ENCODE results near the gene KRTAP5-10. TPM values are rescaled to one million over a fixed set of nuclear protein-coding genes. Genes with fewer than 3 reads are reported as not detected.

KRTAP5-10 gene
- total and polyA plus RNA-seq, 12 donors, result not detected

GRCh38 chr11:71542879-71543777 is 22.2 kb upstream of the KRTAP5-10 start:
- intact Hi-C loops (cut with DNase I), result no loop called here
- no peak overlapping the region for H3K27ac ChIP-seq
- H3K4me1 ChIP-seq, result peaks cover 0 to 5% (median 0%) of the 10 kb centered on the region in 9 donors
- no peak for TF ChIP-seq CTCF (IDR thresholded peaks at IDR 0.05)
- H3K36me3 ChIP-seq, result no peaks in the 10 kb centered on the region
- ATAC-seq, result no peak
- no peak for DNase-seq
- H3K27me3 ChIP-seq, result peaks cover 0 to 22% (median 3%) of the 10 kb centered on the region in 7 donors
- no peak overlapping the region for H3K4me3 ChIP-seq
- peaks cover 0 to 4% (median 0%) of the 10 kb centered on the region in 11 donors for H3K9me3 ChIP-seq
- 60 to 71% methylated on average over 15 of the region's 15 CpGs for WGBS, 2 donors

GRCh38 chr11:71543866-71544265 is 21.5 kb upstream of the KRTAP5-10 start:
- Histone ChIP-seq H3K4me1 (peaks cover 0 to 13% (median 0%) of the 10 kb centered on the region in 9 donors), H3K4me3 (no peak overlapping the region), H3K9me3 (peaks cover 0 to 4% (median 0%) of the 10 kb centered on the region in 11 donors), H3K27ac (no peak overlapping the region), H3K27me3 (peaks cover 0 to 22% (median 3%) of the 10 kb centered on the region in 7 donors), H3K36me3 (no peaks in the 10 kb centered on the region)
- no peak for DNase-seq
- intact Hi-C loops (cut with DNase I), result no loop called here
- no peak for TF ChIP-seq CTCF (IDR thresholded peaks at IDR 0.05)
- 40 to 51% methylated on average over 8 of the region's 8 CpGs for WGBS, 2 donors
- no peak for ATAC-seq

GRCh38 chr11:71544525-71545214 is 20.7 kb upstream of the KRTAP5-10 start:
- H3K9me3 ChIP-seq, result peaks cover 0 to 4% (median 0%) of the 10 kb centered on the region in 11 donors
- no peak overlapping the region for H3K27ac ChIP-seq
- H3K36me3 ChIP-seq, result no peaks in the 10 kb centered on the region
- no peak for DNase-seq
- TF ChIP-seq CTCF (IDR thresholded peaks at IDR 0.05), result no peak
- ATAC-seq, result no peak
- peaks cover 0 to 21% (median 0%) of the 10 kb centered on the region in 9 donors for H3K4me1 ChIP-seq
- intact Hi-C loops (cut with DNase I), result no loop called here
- H3K4me3 ChIP-seq, result no peak overlapping the region
- WGBS, 2 donors, result 86 to 88% methylated on average over 6 of the region's 6 CpGs
- peaks cover 0 to 22% (median 3%) of the 10 kb centered on the region in 7 donors for H3K27me3 ChIP-seq

GRCh38 chr11:71545405-71545966 is 19.9 kb upstream of the KRTAP5-10 start:
- intact Hi-C loops (cut with DNase I), result no loop called here
- 83 to 87% methylated on average over 12 of the region's 12 CpGs for WGBS, 2 donors
- ATAC-seq, result no peak

More at GRCh38 chr11:71545405-71545966, 19.9 kb upstream of the KRTAP5-10 start:
- no peak for TF ChIP-seq CTCF (IDR thresholded peaks at IDR 0.05)
- Histone ChIP-seq H3K27ac (no peak overlapping the region), H3K36me3 (no peaks in the 10 kb centered on the region), H3K4me1 (peaks cover 0 to 26% (median 0%) of the 10 kb centered on the region in 9 donors), H3K4me3 (no peak overlapping the region), H3K27me3 (peaks cover 0 to 22% (median 3%) of the 10 kb centered on the region in 7 donors), H3K9me3 (peaks cover 0 to 4% (median 0%) of the 10 kb centered on the region in 11 donors)
- DNase-seq, result no peak
